HCT116 (cell line): ENCODE results near the gene CAT. TPM values are rescaled to one million over a fixed set of nuclear protein-coding genes. Genes with fewer than 3 reads are reported as not detected.

Source experiments
- ATAC-seq: fragments of 200-7000 bp; cut with Tn5 transposase; 2 replicates; pipeline ENCODE4 v1.9.1; 2020; ENCODE audit warnings: mild to moderate bottlenecking, moderate library complexity
- BruUV-seq: library from RNA; stranded (reverse); fragments of 400-500 nt; replicated peaks from 2 replicates; lab custom pipeline; 2021; lab: Mats Ljungman, UMichigan
- CTCF ChIA-PET: fragments of 300-600 bp; sonication (Branson Sonifier 250); formaldehyde crosslinking; loops from one replicate; lab custom pipeline; 2021; ENCODE audit warnings: antibody characterized with exemption; lab: Charles Lee
- POLR2A ChIA-PET: fragments of 300-600, 350-600 bp; sonication (Branson Sonifier 250); formaldehyde crosslinking; loops from one replicate; lab custom pipeline; 2021; ENCODE audit warnings: antibody characterized with exemption; lab: Charles Lee
- RAD21 ChIA-PET, 2 experiments: fragments of 300-600 bp; sonication (Branson Sonifier 250); formaldehyde crosslinking; loops; one replicate each; lab custom pipeline; 2023; ENCODE audit warnings: low total read pairs in 2 of 2; ENCODE audit not compliant: uncharacterized antibody in 2 of 2, unreplicated experiment in 2 of 2, low non-redundant PET in 1 of 2; lab: Charles Lee
- DNase-seq: peaks from one replicate; pipeline ENCODE4 v3.0.0-alpha.2; 2010; ENCODE audit warnings: low read depth, low spot score
- H2AFZ ChIP-seq: fragments of 200-600 bp; shearing (Covaris generic), sonication (generic); 2 replicates; pipeline ENCODE4 v1.6.1; 2017; ENCODE audit warnings: low read depth, mixed run types, mixed read lengths, antibody characterized with exemption, low read length; ENCODE audit not compliant: poor library complexity, severe bottlenecking
- H3K27ac ChIP-seq: 2 replicates; pipeline ENCODE4 v1.5.1; 2012; ENCODE audit warnings: low read depth, low read length
- H3K27me3 ChIP-seq: fragments of 200-600 bp; sonication (generic); 2 replicates; pipeline ENCODE4 v1.6.1; 2016; ENCODE audit warnings: mixed run types, low read length, mixed read lengths; ENCODE audit not compliant: insufficient read depth
- H3K36me3 ChIP-seq, 2 experiments: fragments of 200-500 bp in 1 of 2; fragments of 200-600 bp in 1 of 2; sonication (Bioruptor generic) in 1 of 2; sonication (generic) in 1 of 2; 2 replicates each; pipeline versions ENCODE4 v1.5.1 to v1.6.1; 2014 to 2016; ENCODE audit warnings: low read length in 2 of 2, inconsistent platforms in 1 of 2, mixed read lengths in 1 of 2, mixed run types in 1 of 2; ENCODE audit not compliant: insufficient read depth in 2 of 2, control insufficient read depth in 1 of 2
- H3K4me1 ChIP-seq, 2 experiments: fragments of 200-600 bp in 1 of 2; sonication (generic) in 1 of 2; 2 replicates each; pipeline versions ENCODE4 v1.5.1 to v1.6.1; 2012 to 2017; ENCODE audit warnings: low read length in 2 of 2, inconsistent platforms in 1 of 2, mild to moderate bottlenecking in 1 of 2, mixed read lengths in 1 of 2, mixed run types in 1 of 2, moderate library complexity in 1 of 2; ENCODE audit not compliant: insufficient read depth in 2 of 2, control insufficient read depth in 1 of 2
- H3K4me2 ChIP-seq: fragments of 200-600 bp; sonication (generic); 2 replicates; pipeline ENCODE4 v1.6.1; 2017; ENCODE audit warnings: mixed run types, low read length, mixed read lengths
- H3K4me3 ChIP-seq, 2 experiments: fragments of 200-600 bp in 1 of 2; sonication (generic) in 1 of 2; replicated peaks in 1 of 2; 2 replicates each; pipeline ENCODE4 v1.5.1; 2011 to 2016; ENCODE audit warnings: low read length in 2 of 2, control low read depth in 1 of 2, low read depth in 1 of 2, mild to moderate bottlenecking in 1 of 2, mixed read lengths in 1 of 2, mixed run types in 1 of 2
- H3K79me2 ChIP-seq: fragments of 200-600 bp; sonication (generic); 2 replicates; pipeline ENCODE4 v1.6.1; 2017; ENCODE audit warnings: mild to moderate bottlenecking, mixed run types, low read length, moderate library complexity, mixed read lengths; ENCODE audit not compliant: insufficient read depth
- H3K9ac ChIP-seq: fragments of 200-600 bp; sonication (generic); 2 replicates; pipeline ENCODE4 v1.6.1; 2016; ENCODE audit warnings: low read length, mixed read lengths
- H3K9me2 ChIP-seq: fragments of 200-600 bp; sonication (generic), shearing (Covaris generic); 2 replicates; pipeline ENCODE4 v1.6.1; 2017; ENCODE audit warnings: mixed run types, mild to moderate bottlenecking, moderate library complexity; ENCODE audit not compliant: insufficient read depth
- H3K9me3 ChIP-seq, 2 experiments: fragments of 200-500 bp in 1 of 2; fragments of 200-600 bp in 1 of 2; sonication (Bioruptor generic) in 1 of 2; sonication (generic) in 1 of 2; 2 replicates each; pipeline ENCODE4 v1.6.1; 2014 to 2017; ENCODE audit warnings: low read length in 2 of 2, mixed read lengths in 2 of 2, inconsistent platforms in 1 of 2, low read depth in 1 of 2, mild to moderate bottlenecking in 1 of 2, mixed run types in 1 of 2, moderate library complexity in 1 of 2; ENCODE audit not compliant: control insufficient read depth in 1 of 2, insufficient read depth in 1 of 2
- H4K20me1 ChIP-seq: fragments of 200-600 bp; sonication (generic), shearing (Covaris generic); 2 replicates; pipeline ENCODE4 v1.6.1; 2017; ENCODE audit warnings: mixed run types, mild to moderate bottlenecking, moderate library complexity; ENCODE audit not compliant: insufficient read depth
- ATF3 ChIP-seq: IDR thresholded peaks from 2 replicates; pipeline ENCODE4 v1.6.1; 2012
- CTCF ChIP-seq, 3 experiments: fragments of 200-600 bp in 1 of 3; sonication (generic) in 1 of 3; IDR thresholded peaks in 2 of 3; conservative IDR thresholded peaks in 1 of 3; 2 replicates each; pipeline ENCODE4 v1.5.1; 2012 to 2017; ENCODE audit warnings: low read depth in 2 of 3, low read length in 2 of 3, antibody characterized with exemption in 1 of 3, borderline replicate concordance in 1 of 3, control low read depth in 1 of 3, mild to moderate bottlenecking in 1 of 3, mixed read lengths in 1 of 3, mixed run types in 1 of 3, moderate library complexity in 1 of 3; ENCODE audit not compliant: insufficient read depth in 1 of 3
- EZH2phosphoT487 ChIP-seq: fragments of 200-600 bp; IDR thresholded peaks from 2 replicates; pipeline ENCODE4 v1.6.1; 2018; ENCODE audit warnings: antibody characterized with exemption, borderline replicate concordance
- FOSL1 ChIP-seq: IDR thresholded peaks from 2 replicates; pipeline ENCODE4 v1.6.1; 2012; ENCODE audit warnings: low read depth
- RAD21 ChIP-seq: IDR thresholded peaks from 2 replicates; pipeline ENCODE4 v1.6.1; 2012; ENCODE audit warnings: low read depth, mild to moderate bottlenecking
- intact Hi-C: fragments of 100-400 bp; cut with micrococcal nuclease; formaldehyde crosslinking; loops from 2 replicates; pipeline ENCODE4 v1.10.0; 2022
- total RNA-seq: library from RNA; stranded (reverse); gene quantifications from one replicate; pipeline ENCODE4 v1.2.1, GENCODE V29; 2021; ENCODE audit not compliant: unreplicated experiment

CAT gene
- total RNA-seq, 1 experiment from 2014 or later, result 50.9 TPM

- Histone ChIP-seq H4K20me1 (no peaks in the 10 kb centered on the region), H3K9me3 (no peaks in the 10 kb centered on the region), H3K9me2 (no peaks in the 10 kb centered on the region), H3K27ac (no peak overlapping the region), H3K9ac (no peak overlapping the region), H3K4me1 (peaks cover 0 to 4% of the 10 kb centered on the region in 2 experiments; a peak in 1 of 4 replicates), H2AFZ (no peak overlapping the region)
- no peak for DNase-seq
- no peak for TF ChIP-seq EZH2phosphoT487
- no peak for TF ChIP-seq CTCF (IDR thresholded peaks at IDR 0.05 in 2 of 3, conservative IDR thresholded peaks at IDR 0.05 in 1 of 3; ENCODE audit: borderline replicate concordance in 1 of 3, insufficient read depth in 1 of 3, low read depth in 2 of 3, low read length in 2 of 3)
- no peak for TF ChIP-seq RAD21
- TF ChIP-seq ATF3, result no peak
- TF ChIP-seq FOSL1, result no peak
- TF ChIP-seq, all 23 proteins: peak for 0
- no TSS peak for BruUV-seq
- no peaks in the 10 kb centered on the region for H3K36me3 ChIP-seq
- no peaks in the 10 kb centered on the region for H3K27me3 ChIP-seq
- H3K79me2 ChIP-seq, result no peaks in the 10 kb centered on the region
- POLR2A ChIA-PET, result no interaction called here
- intact Hi-C loops, result no loop called here
- CTCF ChIA-PET, result no interaction called here
- no peak overlapping the region for H3K4me2 ChIP-seq
- no peak overlapping the region for H3K4me3 ChIP-seq
- RAD21 ChIA-PET, result no interaction called here
- ATAC-seq, result no peak
Observed at GRCh38 chr11:34431979-34432378, 6.8 kb upstream of the CAT start.

- RAD21 ChIA-PET, result no interaction called here
- intact Hi-C loops, result no loop called here
Observed at GRCh38 chr11:34432822-34433221, 5.9 kb upstream of the CAT start.

More at GRCh38 chr11:34432822-34433221, 5.9 kb upstream of the CAT start:
- H3K79me2 ChIP-seq, result no peaks in the 10 kb centered on the region
- H3K27ac ChIP-seq, result no peak overlapping the region
- ChIA-PET CTCF (no interaction called here), POLR2A (interaction anchor here (1.1 kb wide), 1 partner anchor 11 kb away, joined by 3 read pairs; no protein-coding TSS in a partner anchor)
- no peaks in the 10 kb centered on the region for H3K27me3 ChIP-seq
- ATAC-seq, result no peak
- H2AFZ ChIP-seq, result no peak overlapping the region
- H3K36me3 ChIP-seq, result no peaks in the 10 kb centered on the region
- DNase-seq, result no peak
- H3K4me2 ChIP-seq, result no peak overlapping the region
- BruUV-seq, result no TSS peak
- H4K20me1 ChIP-seq, result no peaks in the 10 kb centered on the region
- no peak overlapping the region for H3K4me3 ChIP-seq
- no peak overlapping the region for H3K9ac ChIP-seq
- peaks cover 0 to under 1% of the 10 kb centered on the region in 2 experiments; a peak in 1 of 4 replicates for H3K4me1 ChIP-seq
- no peaks in the 10 kb centered on the region for H3K9me2 ChIP-seq
- no peak for TF ChIP-seq FOSL1
- TF ChIP-seq, all 23 proteins: peak for 0
- H3K9me3 ChIP-seq, result no peaks in the 10 kb centered on the region
